Neural cell (in vitro differentiated cells): ENCODE measurements around the gene METTL1. TPM values are rescaled to one million over a fixed set of nuclear protein-coding genes. Genes with fewer than 3 reads are reported as not detected.

Source experiments
- H2AFZ ChIP-seq: fragments of 200-600, 300-800 bp; sonication (generic), shearing (Covaris generic); 2 replicates; pipeline ENCODE4 v1.6.0; 2014; ENCODE audit warnings: low read depth, mild to moderate bottlenecking, antibody characterized with exemption, low read length, moderate library complexity
- H3F3A ChIP-seq: fragments of 200-600 bp; shearing (Covaris generic); 2 replicates; pipeline ENCODE4 v1.6.1; 2016; ENCODE audit warnings: mild to moderate bottlenecking, moderate library complexity, mixed read lengths, antibody characterized with exemption, low read length; ENCODE audit not compliant: insufficient read depth, poor library complexity, severe bottlenecking
- H3K27ac ChIP-seq: fragments of 200-600, 300-800 bp; sonication (generic), shearing (Covaris generic); 2 replicates; pipeline ENCODE4 v1.5.1; 2014; ENCODE audit warnings: mild to moderate bottlenecking, low read length, moderate library complexity
- H3K27me3 ChIP-seq: fragments of 300-800, 200-600 bp; sonication (generic), shearing (Covaris generic); 2 replicates; pipeline ENCODE4 v1.6.0; 2014; ENCODE audit warnings: mild to moderate bottlenecking, low read depth, low read length, moderate library complexity; ENCODE audit not compliant: insufficient read depth
- H3K36me3 ChIP-seq: fragments of 300-800, 200-600 bp; sonication (generic), shearing (Covaris generic); 2 replicates; pipeline ENCODE4 v1.5.1; 2014; ENCODE audit warnings: mild to moderate bottlenecking, antibody characterized with exemption, low read length, moderate library complexity; ENCODE audit not compliant: insufficient read depth
- H3K4me2 ChIP-seq: fragments of 300-800, 200-600 bp; sonication (generic), shearing (Covaris generic); 2 replicates; pipeline ENCODE4 v1.6.0; 2014; ENCODE audit warnings: mild to moderate bottlenecking, low read length
- H3K4me3 ChIP-seq: fragments of 300-800, 200-600 bp; sonication (generic), shearing (Covaris generic); 2 replicates; pipeline ENCODE4 v1.5.1; 2014; ENCODE audit warnings: mild to moderate bottlenecking, low read length, moderate library complexity
- H3K79me2 ChIP-seq: fragments of 200-600 bp; shearing (Covaris generic); replicated peaks from 2 replicates; pipeline ENCODE4 v1.6.0; 2014; ENCODE audit warnings: mild to moderate bottlenecking, low read length, moderate library complexity; ENCODE audit not compliant: insufficient read depth
- H3K9ac ChIP-seq: fragments of 300-800, 200-600 bp; sonication (generic), shearing (Covaris generic); 2 replicates; pipeline ENCODE4 v1.6.1; 2016; ENCODE audit warnings: mild to moderate bottlenecking, low read length, mixed read lengths
- H3K9me2 ChIP-seq: fragments of 200-600 bp; shearing (Covaris generic); 2 replicates; pipeline ENCODE4 v1.6.1; 2016; ENCODE audit warnings: mild to moderate bottlenecking, low read length, mixed read lengths; ENCODE audit not compliant: insufficient read depth
- H3K9me3 ChIP-seq: fragments of 200-600, 300-800 bp; sonication (generic), shearing (Covaris generic); 2 replicates; pipeline ENCODE4 v1.6.1; 2016; ENCODE audit warnings: mild to moderate bottlenecking, mixed run types, low read length, moderate library complexity, mixed read lengths
- H4K20me1 ChIP-seq: fragments of 200-600 bp; shearing (Covaris generic); 2 replicates; pipeline ENCODE4 v1.6.1; 2016; ENCODE audit warnings: mild to moderate bottlenecking, mixed run types; ENCODE audit not compliant: insufficient read depth
- EP300 ChIP-seq: fragments of 450-650 bp; conservative IDR thresholded peaks from 2 replicates; pipeline ENCODE4 v1.6.1; 2014; ENCODE audit warnings: antibody characterized with exemption, mild to moderate bottlenecking, moderate library complexity; ENCODE audit not compliant: poor library complexity, severe bottlenecking
- EZH2 ChIP-seq: fragments of 200-600, 300-800 bp; shearing (Covaris generic), sonication (generic); IDR thresholded peaks from 2 replicates; pipeline ENCODE4 v1.6.1; 2014; ENCODE audit warnings: antibody characterized with exemption, low read length, borderline replicate concordance, mild to moderate bottlenecking; ENCODE audit not compliant: insufficient read depth, poor library complexity, severe bottlenecking
- MXI1 ChIP-seq: fragments of 450-650 bp; conservative IDR thresholded peaks from 2 replicates; pipeline ENCODE4 v1.6.1; 2014; ENCODE audit warnings: antibody characterized with exemption, mild to moderate bottlenecking; ENCODE audit not compliant: poor library complexity, severe bottlenecking
- POLR2AphosphoS5 ChIP-seq: IDR thresholded peaks from 2 replicates; pipeline ENCODE4 v1.6.1; 2012
- RAD21 ChIP-seq: fragments of 450-650 bp; conservative IDR thresholded peaks from 2 replicates; pipeline ENCODE4 v1.6.1; 2014; ENCODE audit warnings: antibody characterized with exemption, mild to moderate bottlenecking, moderate library complexity
- REST ChIP-seq: IDR thresholded peaks from 2 replicates; pipeline ENCODE4 v1.6.1; 2012; ENCODE audit warnings: borderline replicate concordance
- SMC3 ChIP-seq: fragments of 450-650 bp; conservative IDR thresholded peaks from 2 replicates; pipeline ENCODE4 v1.6.1; 2014; ENCODE audit warnings: antibody characterized with exemption, mild to moderate bottlenecking, moderate library complexity; ENCODE audit not compliant: poor library complexity
- TAF1 ChIP-seq: IDR thresholded peaks from 2 replicates; pipeline ENCODE4 v1.6.1; 2012; ENCODE audit warnings: low read depth
- polyA plus RNA-seq: library from polyadenylated mRNA; depleted of rRNA; stranded (reverse); fragments of >200 nt; gene quantifications from 2 replicates; pipeline ENCODE4 v1.2.3, GENCODE V29; 2014
- TF ChIP-seq, protein P1 (sequence below): fragments of 450-650 bp; IDR thresholded peaks from 2 replicates; pipeline ENCODE4 v1.5.1; 2014; ENCODE audit warnings: antibody characterized with exemption, mild to moderate bottlenecking, moderate library complexity; ENCODE audit not compliant: poor library complexity, severe bottlenecking

The METTL1 gene
- polyA plus RNA-seq, 1 donor from 2014 or later: 1.9 TPM

GRCh38 chr12:57809425-57809824 lies 37.5 kb upstream of the METTL1 start:
- Histone ChIP-seq H3K9ac (no peak overlapping the region), H3F3A (no peaks in the 10 kb centered on the region)
- no peak for TF ChIP-seq REST
- no peak for TF ChIP-seq MXI1
- no peak for TF ChIP-seq RAD21
- no peak for TF ChIP-seq EP300
- TF ChIP-seq EZH2: no peak
- TF ChIP-seq, protein P1, sequence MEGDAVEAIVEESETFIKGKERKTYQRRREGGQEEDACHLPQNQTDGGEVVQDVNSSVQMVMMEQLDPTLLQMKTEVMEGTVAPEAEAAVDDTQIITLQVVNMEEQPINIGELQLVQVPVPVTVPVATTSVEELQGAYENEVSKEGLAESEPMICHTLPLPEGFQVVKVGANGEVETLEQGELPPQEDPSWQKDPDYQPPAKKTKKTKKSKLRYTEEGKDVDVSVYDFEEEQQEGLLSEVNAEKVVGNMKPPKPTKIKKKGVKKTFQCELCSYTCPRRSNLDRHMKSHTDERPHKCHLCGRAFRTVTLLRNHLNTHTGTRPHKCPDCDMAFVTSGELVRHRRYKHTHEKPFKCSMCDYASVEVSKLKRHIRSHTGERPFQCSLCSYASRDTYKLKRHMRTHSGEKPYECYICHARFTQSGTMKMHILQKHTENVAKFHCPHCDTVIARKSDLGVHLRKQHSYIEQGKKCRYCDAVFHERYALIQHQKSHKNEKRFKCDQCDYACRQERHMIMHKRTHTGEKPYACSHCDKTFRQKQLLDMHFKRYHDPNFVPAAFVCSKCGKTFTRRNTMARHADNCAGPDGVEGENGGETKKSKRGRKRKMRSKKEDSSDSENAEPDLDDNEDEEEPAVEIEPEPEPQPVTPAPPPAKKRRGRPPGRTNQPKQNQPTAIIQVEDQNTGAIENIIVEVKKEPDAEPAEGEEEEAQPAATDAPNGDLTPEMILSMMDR: no peak
- TF ChIP-seq SMC3: no peak
- no peak for TF ChIP-seq TAF1
- TF ChIP-seq POLR2AphosphoS5: no peak

GRCh38 chr12:57808351-57808750 lies 36.4 kb upstream of the METTL1 start:
- no peak overlapping the region for H2AFZ ChIP-seq
- no peaks in the 10 kb centered on the region for H3K36me3 ChIP-seq
- H3K27ac ChIP-seq: no peak overlapping the region
- H3K9me2 ChIP-seq: no peaks in the 10 kb centered on the region
- no peak overlapping the region for H3K9ac ChIP-seq
- H3K27me3 ChIP-seq: no peaks in the 10 kb centered on the region
- H3K79me2 ChIP-seq: no peaks in the 10 kb centered on the region
- no peak for TF ChIP-seq EZH2
- TF ChIP-seq MXI1: no peak
- H4K20me1 ChIP-seq: no peaks in the 10 kb centered on the region
- H3K9me3 ChIP-seq: no peaks in the 10 kb centered on the region
- H3K4me2 ChIP-seq: no peak overlapping the region
- no peaks in the 10 kb centered on the region for H3F3A ChIP-seq
- H3K4me3 ChIP-seq: no peak overlapping the region

More at GRCh38 chr12:57809425-57809824, 37.5 kb upstream of the METTL1 start:
- Histone ChIP-seq H4K20me1 (no peaks in the 10 kb centered on the region), H3K36me3 (no peaks in the 10 kb centered on the region), H3K4me2 (no peak overlapping the region), H3K27ac (no peak overlapping the region), H3K27me3 (no peaks in the 10 kb centered on the region), H3K9me3 (no peaks in the 10 kb centered on the region), H3K79me2 (no peaks in the 10 kb centered on the region), H3K4me3 (no peak overlapping the region), H2AFZ (no peak overlapping the region), H3K9me2 (no peaks in the 10 kb centered on the region)

GRCh38 chr12:57807285-57807684 lies 35.4 kb upstream of the METTL1 start:
- Histone ChIP-seq H3K9ac (no peak overlapping the region), H3K27ac (no peak overlapping the region), H2AFZ (no peak overlapping the region), H3K4me2 (no peak overlapping the region), H3K79me2 (no peaks in the 10 kb centered on the region), H3K36me3 (no peaks in the 10 kb centered on the region), H3F3A (no peaks in the 10 kb centered on the region), H3K27me3 (no peaks in the 10 kb centered on the region), H3K9me3 (no peaks in the 10 kb centered on the region), H3K4me3 (no peak overlapping the region), H4K20me1 (no peaks in the 10 kb centered on the region), H3K9me2 (no peaks in the 10 kb centered on the region)
- TF ChIP-seq RAD21 (no peak), EZH2 (no peak), TAF1 (no peak), EP300 (no peak), REST (no peak), SMC3 (no peak), POLR2AphosphoS5 (no peak), MXI1 (no peak)
- TF ChIP-seq, protein P1: no peak
